ENCODE measurements around the gene ZNF276. TPM values are rescaled to one million over a fixed set of nuclear protein-coding genes. Genes with fewer than 3 reads are reported as not detected.
A peak's percentile ranks its signal among the peaks of the same experiment; 100 is the strongest.
"Not testable (repeated sequence)": the region's sequence is repeated elsewhere in the genome, so short reads cannot be mapped to it uniquely, and the experiment has no call there.

ZNF276 gene
- total RNA-seq, 1 experiment from 2014 or later, result 14.6 TPM

DNA sequence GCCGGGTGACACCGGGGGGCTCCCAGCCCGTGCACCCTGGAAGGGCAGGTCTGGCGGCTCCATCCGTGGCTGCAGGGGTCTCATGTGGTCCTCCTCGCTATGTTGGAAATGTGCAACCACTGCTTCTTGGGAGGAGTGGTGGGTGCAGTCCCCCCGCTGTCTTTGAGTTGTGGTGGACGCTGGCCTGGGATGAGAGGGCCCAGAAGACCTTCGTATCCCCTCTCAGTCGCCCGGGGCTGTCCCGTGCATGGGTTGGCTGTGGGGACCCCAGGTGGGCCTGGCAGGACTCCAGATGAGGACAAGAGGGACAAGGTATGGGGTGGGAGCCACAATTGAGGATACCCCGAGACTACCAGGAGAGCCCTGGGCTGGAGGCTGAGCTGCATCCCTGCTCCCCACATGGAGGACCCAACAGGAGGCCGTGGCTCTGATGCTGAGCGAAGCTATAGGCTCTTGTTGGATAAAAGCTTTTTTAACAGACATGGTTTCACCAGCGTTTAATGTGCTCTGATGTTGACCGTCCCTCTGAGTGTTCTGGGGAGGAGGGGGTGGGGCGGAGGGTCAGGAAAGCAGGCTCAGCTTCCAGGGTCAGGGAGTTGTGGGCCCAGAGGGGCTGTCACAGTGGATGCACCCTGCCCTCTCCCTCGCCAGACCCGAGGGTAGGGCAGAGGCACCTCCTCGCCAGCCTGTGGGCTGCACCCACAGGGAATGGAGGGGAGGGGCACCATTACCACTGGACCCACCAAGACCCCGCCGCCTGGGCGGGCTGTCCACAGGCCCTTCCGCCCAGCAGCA, 25.3 kb upstream of the ZNF276 start:
- no peak for DNase-seq (ENCODE audit: low spot score)

DNA sequence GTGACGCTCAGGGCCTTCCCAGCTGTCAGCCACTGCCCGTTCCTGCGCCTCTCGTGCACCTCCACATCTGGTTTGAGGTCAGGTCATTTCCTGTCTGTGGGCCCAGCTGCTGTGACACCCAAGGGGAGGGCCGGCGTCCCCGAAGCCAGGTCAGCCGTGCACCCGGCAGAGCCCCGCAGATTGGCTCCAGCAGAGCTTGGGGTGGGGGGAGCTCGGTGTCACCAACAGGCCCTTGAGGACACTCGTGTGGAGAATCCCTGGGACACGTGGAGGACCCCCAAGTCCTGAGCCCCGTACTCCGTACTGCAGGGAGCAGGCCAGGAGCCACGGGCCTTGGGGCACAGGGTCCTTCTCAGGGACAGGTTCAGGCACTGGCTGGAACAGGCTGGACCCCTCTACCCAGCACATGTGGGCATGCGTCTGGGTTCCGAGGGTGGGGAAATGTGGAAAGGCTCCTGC, 24.6 kb upstream of the ZNF276 start:
- no peak for DNase-seq (ENCODE audit: low spot score)

DNA sequence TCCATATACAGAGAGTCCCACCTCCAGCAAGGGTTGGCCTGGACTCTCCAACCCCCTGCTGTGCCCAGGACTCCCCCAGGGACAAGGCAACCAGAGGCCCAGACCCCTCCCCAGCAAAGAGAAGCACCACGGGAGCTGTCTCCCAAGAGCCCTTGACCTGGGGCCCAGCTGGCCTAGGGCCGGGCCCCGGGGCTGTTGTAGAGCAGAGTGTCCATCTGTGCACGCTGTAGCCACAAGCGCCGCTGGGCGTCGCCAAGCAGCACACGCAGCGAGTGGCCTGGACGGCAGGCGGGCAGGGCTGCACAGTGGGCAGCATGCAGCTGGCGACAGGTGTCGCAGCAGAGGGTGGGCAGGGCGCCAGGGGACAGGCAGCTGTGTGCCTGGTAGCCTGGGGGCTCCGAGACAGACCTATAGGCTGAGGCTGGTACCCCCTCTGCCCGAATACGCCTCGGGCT, 24.1 kb upstream of the ZNF276 start:
- DNase-seq (ENCODE audit: low spot score), result no peak

DNA sequence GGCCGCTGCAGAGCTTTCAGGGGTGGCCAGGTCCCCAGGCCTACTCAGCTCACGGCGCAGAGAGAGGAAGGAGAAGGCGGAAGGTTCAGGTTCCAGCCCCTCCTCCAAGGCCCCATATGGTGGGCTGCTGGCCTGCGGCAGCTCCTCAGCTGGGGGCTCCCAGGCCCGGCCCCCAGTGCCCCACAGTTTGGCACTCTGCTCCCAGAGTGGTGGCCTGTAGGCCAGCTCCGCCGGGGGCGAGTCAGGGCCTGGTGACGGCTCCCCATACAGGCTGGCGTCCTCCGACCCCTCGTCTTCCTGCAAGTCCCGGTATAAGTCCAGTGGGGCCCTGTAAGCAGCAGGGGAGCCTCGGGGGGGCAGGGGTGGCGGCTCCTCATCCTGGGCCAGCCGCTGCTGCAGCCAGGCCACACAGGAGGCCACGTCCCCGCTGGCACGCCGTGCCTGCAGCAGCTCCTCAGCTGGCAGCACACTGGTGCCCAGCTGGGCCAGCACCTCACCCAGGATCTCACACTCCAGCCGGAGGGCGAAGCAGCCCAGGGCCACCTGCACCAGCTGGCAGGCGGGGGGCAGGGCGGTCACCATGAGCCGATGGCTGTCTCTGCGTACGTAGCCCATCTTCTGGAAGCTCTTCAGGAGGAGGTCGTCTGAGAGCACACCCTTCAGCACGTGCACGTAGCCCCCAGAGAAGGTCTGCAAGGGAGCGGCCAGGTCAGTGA, 23.6 kb upstream of the ZNF276 start:
- DNase-seq (ENCODE audit: low spot score), result no peak

DNA sequence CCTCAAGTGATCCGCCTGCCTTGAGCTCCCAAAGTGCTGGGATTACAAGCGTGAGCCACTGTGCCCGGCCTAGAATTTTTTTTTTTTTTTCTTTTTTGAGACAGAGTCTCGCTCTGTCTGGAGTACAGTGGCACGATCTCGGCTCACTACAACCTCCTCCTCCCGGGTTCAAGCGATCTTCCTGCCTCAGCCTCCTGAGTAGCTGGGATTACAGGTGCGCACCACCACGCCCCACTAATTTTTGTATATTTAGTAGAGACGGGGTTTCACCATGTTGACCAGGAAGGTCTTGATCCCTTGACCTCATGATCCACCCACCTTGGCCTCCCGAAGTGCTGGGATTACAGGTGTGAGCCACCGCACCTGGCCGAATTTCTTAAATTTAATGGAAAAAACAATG, 22.6 kb upstream of the ZNF276 start:
- not testable (repeated sequence) for DNase-seq (ENCODE audit: low spot score)

DNA sequence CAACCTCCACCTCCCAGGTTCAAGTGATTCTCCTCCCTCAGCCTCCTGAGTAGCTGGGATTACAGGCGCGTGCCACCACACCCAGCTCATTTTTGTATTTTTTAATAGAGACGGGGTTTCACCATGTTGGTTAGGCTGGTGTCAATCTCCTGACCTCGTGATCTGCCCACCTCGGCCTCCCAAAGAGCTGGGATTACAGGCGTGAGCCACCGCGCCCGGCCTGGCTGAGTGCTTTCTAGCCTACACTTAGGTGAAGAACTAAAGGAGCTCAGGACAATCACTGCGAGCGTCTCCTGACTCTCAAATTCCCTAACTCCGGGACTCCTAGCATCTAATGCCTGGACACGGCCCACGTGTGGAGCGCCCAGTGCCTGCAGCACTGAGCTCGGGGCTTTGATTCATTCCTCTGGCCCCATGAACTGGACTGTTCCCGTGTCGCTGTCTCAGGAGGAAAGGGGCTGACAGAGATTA, 21.7 kb upstream of the ZNF276 start:
- not testable (repeated sequence) for DNase-seq (ENCODE audit: low spot score)

DNA sequence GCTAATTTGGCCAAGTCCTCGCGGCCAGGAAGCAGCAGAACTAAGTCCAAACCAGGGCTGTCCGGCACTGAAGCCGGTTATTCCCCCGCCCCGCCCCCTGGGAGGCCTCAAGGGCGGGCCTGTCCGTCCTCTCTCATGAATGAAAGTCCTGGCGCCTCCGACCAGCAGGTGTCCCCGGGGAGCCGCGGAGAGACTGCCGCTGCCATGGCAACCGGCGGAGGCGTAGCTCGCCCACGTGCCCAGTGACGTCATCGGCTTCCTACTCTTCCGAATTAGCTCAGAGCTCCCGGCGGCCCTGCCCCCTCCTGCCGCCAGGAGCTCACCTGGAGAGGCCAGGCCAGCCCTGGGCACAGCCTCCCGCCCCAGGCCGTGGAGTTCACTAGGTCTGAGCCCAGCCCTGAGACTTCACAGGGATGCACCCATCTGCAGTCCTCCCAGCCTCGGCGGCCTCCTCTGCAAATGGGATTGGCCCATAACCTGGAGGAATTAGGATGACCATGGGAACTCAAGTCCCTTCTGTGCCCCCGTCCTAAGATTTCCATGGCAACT, 21.2 kb upstream of the ZNF276 start:
- DNase-seq (ENCODE audit: low spot score), result peak; percentile 98

DNA sequence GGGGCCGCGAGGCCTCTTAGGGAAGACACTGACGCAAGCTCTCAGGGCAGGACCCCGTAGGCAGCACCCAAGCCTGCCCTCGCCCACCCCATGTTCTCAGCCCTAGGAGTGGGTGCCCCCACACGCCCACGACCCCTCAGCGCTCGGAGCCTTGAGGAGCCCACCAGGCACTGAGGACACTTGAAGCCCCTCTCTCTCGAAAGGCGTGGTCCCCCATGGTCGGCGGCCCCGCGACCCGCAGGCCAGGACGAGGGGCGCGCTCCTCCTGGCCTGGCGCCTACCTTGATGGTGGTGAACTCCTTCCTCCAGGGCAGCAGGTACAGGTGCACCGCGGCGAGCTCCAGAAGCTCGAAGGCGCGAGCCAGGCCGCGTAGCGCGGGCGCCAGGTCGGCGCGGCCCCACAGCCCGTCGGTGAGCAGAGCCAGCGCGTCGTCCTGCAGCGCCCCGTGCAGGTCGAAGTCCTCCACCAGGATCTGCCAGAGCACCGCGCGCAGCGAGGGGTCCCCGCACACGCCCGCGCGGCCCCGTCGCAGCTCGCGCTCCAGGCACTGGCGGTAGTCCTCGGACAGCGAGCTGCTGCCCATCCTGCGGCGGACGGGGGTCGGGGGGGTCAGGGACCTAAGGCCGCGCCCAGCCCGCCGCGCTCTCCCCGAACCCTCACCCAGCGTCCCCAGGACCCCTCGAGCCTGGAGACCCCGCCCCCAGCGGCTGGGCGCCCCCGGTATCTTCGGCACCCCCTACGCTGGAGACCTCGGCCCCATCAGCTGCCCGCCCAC, 20.5 kb upstream of the ZNF276 start:
- DNase-seq (ENCODE audit: low spot score), result no peak

DNA sequence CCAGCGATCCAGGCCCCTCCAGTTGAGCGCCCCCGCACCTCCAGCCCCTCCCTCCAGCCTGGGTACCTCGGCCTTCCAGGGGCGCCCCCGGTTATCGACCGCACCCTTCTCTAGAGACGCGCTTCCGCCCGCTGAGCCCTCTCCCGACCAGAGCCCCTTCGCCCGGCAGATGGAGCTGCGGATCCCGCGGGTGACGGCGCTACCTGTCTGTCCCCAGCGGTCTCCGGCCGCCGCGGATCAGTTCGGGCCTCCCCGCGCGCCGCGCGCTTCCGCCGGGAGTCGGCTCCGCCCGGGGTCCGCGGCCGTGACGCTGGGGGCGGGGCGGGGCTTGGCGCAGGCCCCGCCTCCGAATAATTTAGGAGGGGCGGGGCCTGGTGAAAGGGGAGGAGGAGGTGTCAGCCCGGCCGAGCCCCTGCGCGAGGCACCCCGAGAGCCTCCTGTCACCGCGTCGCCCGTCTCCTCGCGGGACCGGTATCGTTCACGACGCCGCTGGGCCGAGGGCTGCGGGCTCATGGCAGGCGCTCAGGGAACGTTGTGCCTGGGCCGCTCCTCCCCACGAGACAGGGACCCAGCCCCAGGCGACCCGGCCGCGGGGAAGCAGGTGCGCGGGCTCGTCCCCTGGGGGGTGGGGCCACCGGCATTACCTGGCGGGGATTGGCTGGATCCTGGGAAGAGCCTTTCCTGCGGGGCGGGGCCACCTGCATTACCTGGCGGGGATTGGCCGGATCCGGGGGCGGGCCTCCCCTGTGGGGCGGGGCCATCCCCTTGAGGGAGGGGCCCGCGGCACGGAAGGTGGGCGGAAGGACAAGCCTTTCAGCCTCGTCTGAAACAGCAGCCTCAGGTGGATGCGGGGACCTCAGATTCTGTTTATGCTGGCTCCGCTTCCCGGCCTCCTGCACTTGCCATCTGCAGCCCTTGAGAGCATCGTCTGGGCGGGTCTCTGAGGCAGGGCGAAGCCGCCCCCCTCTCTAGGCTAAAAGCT, 19.6 kb upstream of the ZNF276 start, which contains the start of gene SPATA2L:
Gene SPATA2L, minus strand, starts transcription at position 281 of the 982 bp plus-strand sequence. CDS start 473 bp downstream, outside the sequence.
- DNase-seq (ENCODE audit: low spot score), result peak; percentile 90

DNA sequence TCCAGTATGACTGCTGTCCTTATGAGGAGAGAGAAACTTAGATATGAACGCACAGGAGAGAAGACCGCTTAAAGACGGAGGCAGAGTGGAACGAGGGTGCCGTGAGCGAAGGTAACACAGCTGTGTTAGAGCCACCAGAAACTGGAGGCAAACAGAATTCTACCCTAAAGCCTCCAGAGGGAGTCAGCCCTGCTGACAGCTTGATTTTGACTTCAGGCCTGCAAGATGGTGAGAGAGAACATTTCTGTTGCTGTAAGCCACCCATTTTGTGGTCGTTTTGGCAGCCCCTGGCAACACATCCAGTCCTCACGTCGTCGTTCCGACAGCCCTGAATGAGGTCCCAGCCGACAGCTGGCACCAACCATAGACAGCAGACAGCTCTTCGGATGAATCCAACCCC, 17.1 kb upstream of the ZNF276 start:
- DNase-seq (ENCODE audit: low spot score), result no peak

DNA sequence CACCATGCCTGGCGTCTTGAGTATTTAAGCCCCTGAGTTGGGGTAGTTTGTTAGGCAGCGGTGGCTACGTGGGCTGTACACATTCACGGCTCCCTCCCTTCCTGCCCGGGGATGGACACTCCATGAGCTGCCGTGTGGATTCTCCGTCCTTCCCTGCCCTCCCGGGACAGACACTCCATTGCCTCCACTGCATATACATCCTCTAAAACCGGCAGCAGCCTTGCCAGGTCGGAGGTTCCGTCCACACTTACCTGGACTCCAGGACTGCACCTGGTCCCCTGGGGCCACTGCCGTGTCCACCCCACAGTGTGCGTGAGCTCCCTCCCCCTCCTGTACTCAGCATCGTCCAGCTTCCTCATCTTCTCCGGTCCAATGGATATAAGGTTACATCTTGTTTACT, 16.3 kb upstream of the ZNF276 start:
- no peak for DNase-seq (ENCODE audit: low spot score)

DNA sequence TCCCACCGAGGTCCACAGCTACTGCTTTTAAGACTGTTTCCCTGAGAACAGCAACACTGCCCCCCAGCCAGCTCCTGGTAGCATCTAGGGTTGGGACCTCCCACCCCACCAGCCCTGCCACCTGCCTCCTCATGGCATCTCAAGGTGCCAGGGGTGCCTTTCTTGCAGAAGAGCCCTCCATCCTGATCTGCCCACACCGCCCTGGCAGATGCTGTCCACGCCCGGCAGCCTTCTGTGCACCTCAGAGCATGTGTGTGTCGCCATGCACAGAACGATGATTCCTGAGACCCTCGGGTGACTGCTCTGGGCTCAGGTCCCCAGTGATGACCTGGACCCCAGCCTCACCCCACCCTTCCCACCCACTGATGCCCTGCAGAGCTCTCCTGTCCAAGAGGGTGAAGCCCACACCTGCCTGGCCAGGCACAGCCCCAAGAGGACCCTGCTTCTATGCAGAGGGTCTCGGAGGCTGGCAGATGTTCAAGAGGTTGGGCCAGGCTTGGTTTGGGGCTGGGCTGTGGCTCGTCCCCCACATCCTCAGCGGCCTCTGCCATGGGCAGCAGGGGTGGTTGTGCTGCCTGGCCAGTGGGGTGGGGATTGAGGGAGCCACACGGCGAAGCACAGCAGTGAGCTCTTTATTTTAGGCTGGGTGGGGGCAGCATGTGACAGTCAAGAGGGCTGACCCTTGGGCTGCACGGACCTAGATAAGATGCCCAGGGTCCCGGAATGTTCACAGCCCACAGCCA, 14.6 kb upstream of the ZNF276 start:
- no peak for DNase-seq (ENCODE audit: low spot score)

DNA sequence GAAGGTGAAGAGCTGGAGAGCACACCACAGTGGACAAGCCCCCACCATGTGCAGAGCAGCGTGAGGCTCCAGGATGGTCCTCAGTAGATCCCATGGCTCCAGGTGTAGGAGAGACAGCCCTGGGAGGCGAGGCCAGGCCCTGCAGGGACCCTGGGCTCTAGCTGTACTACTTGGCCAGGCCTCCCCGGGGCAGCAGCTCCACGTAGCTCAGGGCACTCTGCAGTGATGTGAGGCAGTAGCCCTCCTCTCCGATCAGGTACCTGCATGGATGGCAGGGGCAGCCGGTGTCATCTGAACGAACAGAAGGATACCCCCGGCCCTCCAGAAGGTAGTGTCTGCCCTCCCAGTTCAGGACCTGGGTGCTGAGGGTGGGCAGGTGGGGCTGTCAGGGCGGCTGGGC, 13.6 kb upstream of the ZNF276 start:
- no peak for DNase-seq (ENCODE audit: low spot score)

DNA sequence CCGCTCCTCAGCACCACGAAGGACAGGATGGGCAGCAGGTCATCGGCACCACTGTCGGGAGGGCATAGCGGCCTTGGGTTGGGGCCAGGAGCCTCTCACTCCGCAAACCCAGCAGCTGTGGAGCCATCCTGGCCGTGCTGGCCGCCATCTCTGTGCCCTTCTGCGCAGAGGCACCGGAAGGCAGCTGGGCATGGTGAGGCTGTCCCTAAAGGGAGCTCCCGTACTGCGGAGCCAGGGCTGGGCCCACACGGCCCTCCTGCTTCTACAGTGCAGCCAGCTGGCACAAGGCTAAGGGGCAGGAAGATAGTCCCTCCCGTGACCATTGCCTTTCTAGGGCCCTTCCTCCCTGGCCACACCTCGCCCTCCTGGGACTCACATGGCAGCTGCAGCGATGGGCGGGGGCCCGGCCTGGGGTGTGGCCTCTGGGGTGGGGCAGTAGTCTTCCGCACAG, 12.8 kb upstream of the ZNF276 start:
- no peak for DNase-seq (ENCODE audit: low spot score)

DNA sequence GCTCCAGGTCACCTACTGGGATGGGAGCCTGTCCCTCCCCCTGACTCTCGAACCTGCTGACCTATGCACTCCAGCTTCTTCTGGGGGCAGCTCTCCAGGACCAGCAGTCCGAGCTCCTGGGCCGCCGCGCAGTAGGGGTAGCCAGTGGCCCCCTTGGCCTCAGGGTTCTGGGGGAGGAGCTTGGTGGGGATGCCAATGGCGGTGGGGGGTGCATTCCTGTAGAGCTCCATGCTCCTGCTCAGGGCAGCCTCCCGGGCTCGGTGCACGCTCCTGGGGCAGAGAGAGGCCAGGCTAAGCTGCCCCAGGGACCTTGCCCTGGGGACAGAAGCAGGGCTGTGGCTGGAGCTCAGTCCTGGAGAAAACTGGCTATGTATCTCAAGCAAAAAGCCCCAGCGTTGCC, 12.2 kb upstream of the ZNF276 start:
- no peak for DNase-seq (ENCODE audit: low spot score)

DNA sequence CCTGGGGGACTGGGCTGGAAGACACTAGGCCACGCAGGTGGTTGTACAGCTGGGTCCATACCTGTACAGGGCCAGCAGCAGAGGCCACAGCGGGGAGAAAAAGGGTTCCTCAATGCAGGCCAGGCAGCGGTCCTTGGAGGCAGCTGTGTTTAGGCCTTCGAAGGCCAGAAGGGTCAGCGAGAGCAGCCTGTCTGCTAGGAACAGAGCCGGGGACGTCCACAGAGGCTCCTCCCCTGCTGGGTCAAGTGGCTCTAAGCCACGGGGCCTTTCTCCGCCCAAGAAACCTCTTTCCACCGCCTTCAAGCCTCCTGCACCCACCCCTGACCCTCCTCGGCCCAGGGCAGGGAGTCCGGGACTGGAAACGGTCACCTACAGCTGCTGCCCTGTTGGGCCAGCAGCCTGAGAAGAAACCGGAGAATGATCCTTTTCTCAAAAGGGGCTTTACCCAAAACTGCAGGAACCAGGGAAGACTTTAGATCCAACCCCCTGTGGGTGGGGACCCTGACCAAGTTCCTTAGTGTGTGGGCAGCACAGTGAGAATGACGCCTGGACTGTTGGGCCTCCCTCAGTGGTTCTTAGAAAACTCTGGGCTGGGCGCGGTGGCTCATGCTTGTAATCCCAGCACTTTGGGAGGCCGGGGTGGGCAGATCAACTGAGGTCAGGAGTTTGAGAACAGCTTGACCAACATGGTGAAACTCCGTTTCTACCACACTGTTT, 11.5 kb upstream of the ZNF276 start:
- no peak for DNase-seq (ENCODE audit: low spot score)

DNA sequence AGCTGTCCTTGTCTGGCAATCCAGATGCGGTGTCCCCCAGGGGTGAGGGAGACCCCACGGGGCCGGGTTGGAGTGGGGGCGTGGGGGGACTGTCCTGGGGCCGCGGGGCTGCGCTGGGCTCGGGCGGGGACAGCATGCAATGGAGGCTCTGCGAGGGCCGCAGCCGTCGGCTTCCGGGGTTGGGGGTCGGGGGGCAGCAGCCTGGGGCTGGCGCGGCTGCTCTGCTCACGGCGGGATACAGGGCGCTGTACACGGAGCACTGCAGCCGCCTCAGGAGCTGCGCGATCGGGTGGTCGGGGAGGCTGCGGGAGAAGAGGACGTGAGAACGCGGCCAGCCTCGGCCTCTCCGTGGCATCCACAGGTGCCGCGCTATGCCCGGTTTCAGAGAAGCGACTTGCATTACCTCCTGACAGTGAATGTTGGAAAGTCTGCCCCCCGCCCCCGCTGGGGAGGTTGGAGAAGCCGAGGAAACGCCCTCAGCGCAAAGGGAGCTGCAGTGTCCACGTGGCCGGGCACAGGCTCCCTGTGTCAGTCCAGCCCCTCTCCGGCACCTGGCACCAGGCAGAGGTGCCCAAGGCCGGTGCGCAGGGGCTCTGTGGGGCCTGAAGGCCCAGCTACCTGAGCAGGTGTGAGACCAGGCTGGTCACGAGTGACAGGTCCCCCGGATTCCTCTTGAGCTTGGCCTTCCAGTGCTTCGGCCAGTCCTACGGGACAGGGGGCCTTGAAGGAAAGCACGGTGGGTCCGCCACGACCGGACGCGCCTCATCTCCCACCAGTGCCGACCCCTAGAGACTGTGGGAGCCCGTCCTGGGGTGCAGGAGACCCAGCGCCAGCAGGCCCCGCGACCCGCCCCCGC, 10.4 kb upstream of the ZNF276 start:
- no peak for DNase-seq (ENCODE audit: low spot score)

Measured in A172 (cell line).